ENCODE data around the gene OR2D3. TPM values are rescaled to one million over a fixed set of nuclear protein-coding genes. Genes with fewer than 3 reads are reported as not detected.

Gene OR2D3
- total RNA-seq, 1 experiment from 2014 or later, result not detected

- H3K4me1 ChIP-seq (ENCODE audit: insufficient read depth, low read length), result no peaks in the 10 kb centered on the region
- H3K4me2 ChIP-seq (ENCODE audit: insufficient read depth, insufficient read length, low read length), result no peak overlapping the region
- no peak overlapping the region for H3T11ph ChIP-seq (ENCODE audit: low read length)
- TF ChIP-seq CTCF (conservative IDR thresholded peaks at IDR 0.05), result no peak
- Mint-ChIP-seq H3K27ac (no peak overlapping the region), H3K27me3 (ENCODE audit: low read depth) (no peaks in the 10 kb centered on the region), H3K36me3 (ENCODE audit: insufficient read depth in 1 of 3, low read depth in 3 of 3) (no peaks in the 10 kb centered on the region), H3K4me3 (no peak overlapping the region), H3K4me1 (no peaks in the 10 kb centered on the region), H3K9me3 (peaks cover 2 to 7% of the 10 kb centered on the region in 2 experiments; a peak in 3 of 5 replicates)
- H3K23ac ChIP-seq (ENCODE audit: insufficient read length, low read depth, low read length), result no peak overlapping the region
- no peak overlapping the region for H2BK15ac ChIP-seq (ENCODE audit: low read depth, low read length)
- H3K18ac ChIP-seq (ENCODE audit: insufficient read length, low read depth, low read length), result no peak overlapping the region
- no peak overlapping the region for H3K27ac ChIP-seq (ENCODE audit: insufficient read length, low read depth, low read length)
- no peaks in the 10 kb centered on the region for H3K23me2 ChIP-seq (ENCODE audit: insufficient read length, low read depth, low read length, poor library complexity, severe bottlenecking)
- H3K27me3 ChIP-seq (ENCODE audit: insufficient read depth, low read length), result no peaks in the 10 kb centered on the region
- no peak overlapping the region for H2AK5ac ChIP-seq (ENCODE audit: insufficient read length, low read length)
- no peak overlapping the region for H4K5ac ChIP-seq (ENCODE audit: insufficient read length, low read depth, low read length)
- H3K9ac ChIP-seq (ENCODE audit: extremely low read depth, insufficient read length, low read length), result no peak overlapping the region
- no peak overlapping the region for H3K14ac ChIP-seq (ENCODE audit: insufficient read depth, low read length)
- H4K20me1 ChIP-seq (ENCODE audit: control insufficient read depth, insufficient read depth, insufficient read length), result no peaks in the 10 kb centered on the region
- no peak overlapping the region for H2BK5ac ChIP-seq (ENCODE audit: insufficient read length, low read length)
- H3K4ac ChIP-seq (ENCODE audit: low read depth, low read length), result no peak overlapping the region
- no peaks in the 10 kb centered on the region for H3K79me2 ChIP-seq (ENCODE audit: insufficient read depth, low read length)
- H2AFZ ChIP-seq (ENCODE audit: low read length), result no peak overlapping the region
- H2BK120ac ChIP-seq (ENCODE audit: low read depth, low read length, poor library complexity, severe bottlenecking), result no peak overlapping the region
- no peak overlapping the region for H4K91ac ChIP-seq (ENCODE audit: insufficient read length, low read depth, low read length)
- no peak for DNase-seq
- no peak overlapping the region for H2BK12ac ChIP-seq (ENCODE audit: insufficient read length, low read depth, low read length)
- WGBS (ENCODE audit: extremely low coverage, insufficient read length, low lambda C conversion rate), result no CpG with 5 or more reads among the region's 3 CpGs
- H3K79me1 ChIP-seq (ENCODE audit: insufficient read depth, low read depth, low read length, poor library complexity, severe bottlenecking), result no peaks in the 10 kb centered on the region
- no peaks in the 10 kb centered on the region for H3K9me3 ChIP-seq (ENCODE audit: control insufficient read depth, low read depth, low read length)
- H2BK20ac ChIP-seq (ENCODE audit: low read depth, low read length, poor library complexity, severe bottlenecking), result no peak overlapping the region
- no peak overlapping the region for H4K8ac ChIP-seq (replicated peaks; ENCODE audit: insufficient read length, low read depth, low read length)
- no peak overlapping the region for H3K56ac ChIP-seq (ENCODE audit: insufficient read length, low read depth, low read length)
These were observed 43.9 kb upstream of the OR2D3 start for GRCh38 chr11:6876914-6877313.
